ENCODE results near the gene SERPINB8.

Gene SERPINB8

DNA sequence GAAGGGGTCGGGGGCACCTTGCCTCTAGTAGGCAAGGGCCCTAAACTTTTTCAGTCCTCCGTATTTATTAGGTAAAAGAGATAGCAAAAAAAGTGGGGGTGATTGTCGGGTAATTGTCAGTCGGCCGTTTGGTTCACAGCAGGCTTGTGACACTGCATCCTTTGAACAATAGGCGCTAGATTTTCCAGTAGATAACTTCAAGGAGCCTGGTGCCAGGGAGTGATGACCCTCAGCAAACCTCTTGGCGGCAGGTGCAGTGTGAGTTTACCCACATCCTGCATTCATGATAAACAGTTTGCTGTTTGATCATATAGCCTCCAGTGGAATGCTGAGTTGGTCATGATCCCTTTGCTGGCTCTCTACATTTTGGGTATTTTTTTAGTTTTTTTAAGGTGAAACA is 22.9 kb downstream of the SERPINB8 start:
- TF ChIP-seq, protein P1, sequence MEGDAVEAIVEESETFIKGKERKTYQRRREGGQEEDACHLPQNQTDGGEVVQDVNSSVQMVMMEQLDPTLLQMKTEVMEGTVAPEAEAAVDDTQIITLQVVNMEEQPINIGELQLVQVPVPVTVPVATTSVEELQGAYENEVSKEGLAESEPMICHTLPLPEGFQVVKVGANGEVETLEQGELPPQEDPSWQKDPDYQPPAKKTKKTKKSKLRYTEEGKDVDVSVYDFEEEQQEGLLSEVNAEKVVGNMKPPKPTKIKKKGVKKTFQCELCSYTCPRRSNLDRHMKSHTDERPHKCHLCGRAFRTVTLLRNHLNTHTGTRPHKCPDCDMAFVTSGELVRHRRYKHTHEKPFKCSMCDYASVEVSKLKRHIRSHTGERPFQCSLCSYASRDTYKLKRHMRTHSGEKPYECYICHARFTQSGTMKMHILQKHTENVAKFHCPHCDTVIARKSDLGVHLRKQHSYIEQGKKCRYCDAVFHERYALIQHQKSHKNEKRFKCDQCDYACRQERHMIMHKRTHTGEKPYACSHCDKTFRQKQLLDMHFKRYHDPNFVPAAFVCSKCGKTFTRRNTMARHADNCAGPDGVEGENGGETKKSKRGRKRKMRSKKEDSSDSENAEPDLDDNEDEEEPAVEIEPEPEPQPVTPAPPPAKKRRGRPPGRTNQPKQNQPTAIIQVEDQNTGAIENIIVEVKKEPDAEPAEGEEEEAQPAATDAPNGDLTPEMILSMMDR (IDR thresholded peaks at IDR 0.05; ENCODE audit: control insufficient read depth, extremely low read depth, insufficient read depth): no peak
- DNase-seq (ENCODE audit: low read depth): no peak
- H3K4me3 ChIP-seq (ENCODE audit: low read depth, low read length): no peak overlapping the region

DNA sequence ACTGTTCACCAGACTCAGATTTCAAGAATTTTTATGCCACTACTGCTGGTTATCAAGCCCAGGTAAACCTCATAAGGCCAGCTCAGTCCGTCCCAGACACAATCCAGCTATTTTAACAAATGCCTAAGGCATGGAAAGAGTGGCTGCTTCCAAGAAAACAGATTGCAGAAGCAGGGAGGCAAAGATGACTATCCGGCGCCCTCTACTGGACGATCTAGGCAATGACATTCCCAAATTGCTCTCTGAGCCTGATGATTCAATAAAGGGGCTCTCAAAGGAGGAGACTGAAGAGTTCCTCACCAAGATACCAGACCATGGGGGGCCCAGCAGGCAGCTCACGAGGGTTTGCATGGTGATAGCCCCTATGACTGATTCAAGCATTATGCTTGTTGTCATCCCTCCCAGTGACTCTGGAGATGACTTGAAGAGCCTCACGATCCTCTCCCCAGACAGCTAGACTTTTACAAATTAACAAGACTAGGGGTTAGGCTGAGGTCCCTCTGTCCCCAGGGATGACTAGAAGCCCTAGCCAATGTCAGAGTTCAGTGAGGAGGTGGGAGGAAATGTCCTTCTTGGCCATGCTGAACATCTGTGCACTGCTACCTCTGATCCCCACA is 25.0 kb downstream of the SERPINB8 start:
- DNase-seq (ENCODE audit: low read depth): no peak
- H3K4me3 ChIP-seq (ENCODE audit: low read depth, low read length): no peak overlapping the region
- TF ChIP-seq, protein P1 (IDR thresholded peaks at IDR 0.05; ENCODE audit: control insufficient read depth, extremely low read depth, insufficient read depth): peak; percentile 90

DNA sequence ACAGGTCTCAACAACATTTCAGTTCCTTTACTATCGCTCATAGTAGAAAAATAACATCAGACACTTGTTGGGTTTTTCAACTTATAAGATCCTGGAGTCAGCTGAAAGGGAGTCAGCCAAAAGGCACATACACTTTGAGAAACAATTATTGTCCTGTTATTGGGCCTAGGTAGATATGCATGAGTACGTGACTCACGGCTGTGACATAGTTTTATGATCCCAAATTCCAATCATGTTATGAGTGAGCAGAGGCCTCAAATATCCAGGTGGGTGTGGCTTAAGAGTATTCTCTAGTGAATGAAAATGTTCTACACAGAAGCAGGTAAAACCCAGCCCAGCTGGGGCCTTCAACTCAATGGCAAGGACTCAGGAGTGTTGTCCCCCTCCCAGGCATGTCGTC is 27.2 kb downstream of the SERPINB8 start:
- TF ChIP-seq, protein P1 (IDR thresholded peaks at IDR 0.05; ENCODE audit: control insufficient read depth, extremely low read depth, insufficient read depth): no peak
- no peak for DNase-seq (ENCODE audit: low read depth)

DNA sequence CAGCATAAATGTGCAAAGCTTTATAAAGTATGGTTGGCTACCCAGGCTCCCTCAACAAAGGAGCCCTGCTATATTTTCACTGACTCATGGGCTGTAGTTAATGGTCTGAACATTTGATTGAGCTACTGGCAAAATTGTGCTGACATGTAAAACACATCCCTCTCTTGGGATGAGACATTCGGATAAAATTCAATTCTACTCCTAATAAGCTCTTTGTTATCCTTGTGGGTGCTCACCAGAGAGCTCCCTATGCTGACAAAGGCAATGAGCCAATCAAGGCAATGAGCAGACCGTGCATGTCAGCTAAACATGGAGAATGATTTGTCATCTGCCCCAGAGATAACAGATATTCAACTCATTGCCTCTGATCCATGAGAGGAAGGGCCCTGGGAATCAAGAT is 27.7 kb downstream of the SERPINB8 start:
- TF ChIP-seq, protein P1 (IDR thresholded peaks at IDR 0.05; ENCODE audit: control insufficient read depth, extremely low read depth, insufficient read depth): no peak
- H3K4me3 ChIP-seq (ENCODE audit: low read depth, low read length): no peak overlapping the region
- no peak for DNase-seq (ENCODE audit: low read depth)

More for the DNA sequence above, 27.2 kb downstream of the SERPINB8 start:
- no peak overlapping the region for H3K4me3 ChIP-seq (ENCODE audit: low read depth, low read length)

DNA sequence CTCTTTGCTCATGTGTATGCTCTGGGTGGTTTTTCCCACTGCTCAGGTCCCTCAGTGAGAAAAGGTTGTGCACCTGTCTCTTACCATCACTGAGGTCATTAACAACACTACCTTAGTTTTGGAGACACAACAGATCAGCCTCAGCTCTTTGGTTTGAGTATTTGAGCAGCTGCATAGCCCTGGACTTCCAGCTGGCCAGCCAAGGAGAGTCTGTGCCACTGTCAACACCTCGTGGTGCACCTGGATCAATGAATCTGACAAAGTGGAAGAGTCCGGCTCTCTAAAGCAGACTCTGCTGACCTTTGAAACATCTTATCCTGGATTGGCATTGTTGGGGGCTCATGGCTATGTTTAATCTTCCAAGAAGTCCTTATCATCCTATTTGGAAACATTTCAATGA is 30.0 kb downstream of the SERPINB8 start:
- TF ChIP-seq, protein P1 (IDR thresholded peaks at IDR 0.05; ENCODE audit: control insufficient read depth, extremely low read depth, insufficient read depth): no peak
- DNase-seq (ENCODE audit: low read depth): no peak

DNA sequence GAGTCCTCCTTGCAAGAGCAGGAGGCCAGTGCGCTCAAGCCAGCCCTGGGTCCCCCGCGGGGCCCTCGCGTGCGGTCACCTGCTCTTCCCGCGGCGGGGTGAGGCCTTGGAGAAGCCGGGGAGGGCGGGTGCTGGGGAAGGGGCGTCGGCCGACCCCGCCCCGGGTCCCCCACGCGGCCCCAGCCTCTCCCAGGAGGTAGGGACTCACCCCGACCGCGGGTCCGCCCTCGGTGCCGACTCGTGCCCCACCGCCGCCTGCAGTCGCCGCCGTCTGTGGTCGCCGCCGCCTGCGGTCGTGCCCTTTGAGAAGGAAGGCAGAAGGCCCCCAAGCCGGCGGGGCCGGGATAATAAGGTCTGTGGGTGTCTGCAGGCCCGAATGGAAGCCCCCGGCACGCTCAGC is 32.7 kb downstream of the SERPINB8 start:
- TF ChIP-seq, protein P1 (IDR thresholded peaks at IDR 0.05; ENCODE audit: control insufficient read depth, extremely low read depth, insufficient read depth): no peak
- no peak overlapping the region for H3K4me3 ChIP-seq (ENCODE audit: low read depth, low read length)
- DNase-seq (ENCODE audit: low read depth): no peak

More for the DNA sequence above, 30.0 kb downstream of the SERPINB8 start:
- no peak overlapping the region for H3K4me3 ChIP-seq (ENCODE audit: low read depth, low read length)

DNA sequence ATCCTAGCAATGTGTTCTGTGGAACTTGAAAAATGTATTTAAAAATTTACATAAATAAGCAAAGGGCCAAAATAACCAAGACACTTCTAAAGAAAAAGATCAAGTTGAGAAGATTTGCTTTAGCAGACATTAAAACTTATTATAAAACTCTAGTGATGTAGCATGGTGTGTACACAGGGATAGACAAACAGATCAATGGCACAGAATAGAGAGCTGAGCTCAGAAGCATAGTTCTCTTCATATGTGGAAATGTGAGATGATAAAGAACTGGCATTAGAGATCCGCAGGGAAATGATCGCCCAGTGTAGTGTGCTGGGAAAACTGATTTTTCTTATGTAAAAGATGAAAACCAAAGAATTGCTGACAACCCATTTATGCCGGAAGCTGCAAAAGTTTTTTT is 39.4 kb downstream of the SERPINB8 start:
- H3K4me3 ChIP-seq (ENCODE audit: low read depth, low read length): no peak overlapping the region
- no peak for DNase-seq (ENCODE audit: low read depth)
- TF ChIP-seq, protein P1 (IDR thresholded peaks at IDR 0.05; ENCODE audit: control insufficient read depth, extremely low read depth, insufficient read depth): no peak

All from LNCaP clone FGC (cell line).